ENCODE results near the gene EIF5.

GRCh38 chr14:103366741-103367140 lies 32.7 kb downstream of the EIF5 start:
- TF ChIP-seq POLR2A (IDR thresholded peaks at IDR 0.05; ENCODE audit: low read length) (no peak), GATA1 (IDR thresholded peaks at IDR 0.05; ENCODE audit: low read depth, low read length) (no peak)
